ENCODE measurements around the gene FBN1.

Gene FBN1

GRCh38 chr15:48388910-48389309 lies 256.6 kb downstream of the FBN1 start:
- no peak for DNase-seq

- DNase-seq = no peak
Measured at GRCh38 chr15:48388016-48388851, 257.3 kb downstream of the FBN1 start.

- DNase-seq = no peak
Measured at GRCh38 chr15:48385031-48385830, 260.3 kb downstream of the FBN1 start.

GRCh38 chr15:48384616-48385015 lies 260.9 kb downstream of the FBN1 start:
- no peak for DNase-seq

GRCh38 chr15:48383031-48383430 lies 262.5 kb downstream of the FBN1 start:
- DNase-seq = no peak

- no peak for DNase-seq
Measured at GRCh38 chr15:48381861-48382260, 263.6 kb downstream of the FBN1 start.

GRCh38 chr15:48380198-48380597 lies 265.3 kb downstream of the FBN1 start:
- DNase-seq = no peak

GRCh38 chr15:48375767-48376166 lies 269.7 kb downstream of the FBN1 start:
- no peak for DNase-seq

GRCh38 chr15:48374472-48374871 lies 271.0 kb downstream of the FBN1 start:
- DNase-seq = no peak

GRCh38 chr15:48373821-48374451 lies 271.6 kb downstream of the FBN1 start:
- DNase-seq = no peak

- DNase-seq = no peak
Measured at GRCh38 chr15:48371961-48372360, 273.5 kb downstream of the FBN1 start.

GRCh38 chr15:48371550-48371949 lies 274.0 kb downstream of the FBN1 start:
- DNase-seq = no peak

- DNase-seq = no peak
Measured at GRCh38 chr15:48370460-48370859, 275.0 kb downstream of the FBN1 start.

GRCh38 chr15:48367483-48367882 lies 278.0 kb downstream of the FBN1 start:
- DNase-seq = no peak

- DNase-seq = no peak
Measured at GRCh38 chr15:48366584-48367312, 278.8 kb downstream of the FBN1 start.

GRCh38 chr15:48365575-48365974 lies 279.9 kb downstream of the FBN1 start:
- DNase-seq = no peak

GRCh38 chr15:48363474-48363873 lies 282.0 kb downstream of the FBN1 start:
- DNase-seq = no peak

GRCh38 chr15:48361685-48362084 lies 283.8 kb downstream of the FBN1 start:
- DNase-seq = no peak

- DNase-seq = no peak
Measured at GRCh38 chr15:48360841-48361240, 284.7 kb downstream of the FBN1 start.
